GM19035 (cell line): ENCODE measurements around the gene UXS1.
"Not testable (repeated sequence)": the region's sequence is repeated elsewhere in the genome, so short reads cannot be mapped to it uniquely, and the experiment has no call there.

Experiments used
- ATAC-seq: cut with Tn5 transposase; IDR thresholded peaks from one replicate; pipeline ENCODE4 v1.9.1; 2021; ENCODE audit not compliant: unreplicated experiment

The UXS1 gene

GRCh38 chr2:106193977-106194778, at the start of gene UXS1:
Gene UXS1, minus strand, starts transcription at chr2:106194301. Its CDS starts 60 bp downstream, at chr2:106194241.
- ATAC-seq: peak; percentile 74

- not testable (repeated sequence) for ATAC-seq
Observed at GRCh38 chr2:106239491-106239890, 45.4 kb upstream of the UXS1 start.

- not testable (repeated sequence) for ATAC-seq
Observed at GRCh38 chr2:106235392-106235791, 41.3 kb upstream of the UXS1 start.

- ATAC-seq: no peak
Observed at GRCh38 chr2:106233350-106233706, 39.2 kb upstream of the UXS1 start.

- no peak for ATAC-seq
Observed at GRCh38 chr2:106232638-106233349, 38.7 kb upstream of the UXS1 start.

GRCh38 chr2:106223347-106223746, 29.2 kb upstream of the UXS1 start:
- ATAC-seq: no peak

- not testable (repeated sequence) for ATAC-seq
Observed at GRCh38 chr2:106222057-106222456, 28.0 kb upstream of the UXS1 start.

GRCh38 chr2:106219813-106220212, 25.7 kb upstream of the UXS1 start:
- ATAC-seq: no peak

- not testable (repeated sequence) for ATAC-seq
Observed at GRCh38 chr2:106219157-106219556, 25.1 kb upstream of the UXS1 start.

GRCh38 chr2:106208874-106209273, 14.8 kb upstream of the UXS1 start:
- ATAC-seq: no peak

GRCh38 chr2:106208399-106208798, 14.3 kb upstream of the UXS1 start:
- ATAC-seq: no peak

GRCh38 chr2:106207246-106207645, 13.1 kb upstream of the UXS1 start:
- no peak for ATAC-seq

GRCh38 chr2:106205488-106205887, 11.4 kb upstream of the UXS1 start:
- ATAC-seq: no peak

- ATAC-seq: not testable (repeated sequence)
Observed at GRCh38 chr2:106204551-106204950, 10.4 kb upstream of the UXS1 start.

GRCh38 chr2:106201661-106202060, 7.6 kb upstream of the UXS1 start:
- no peak for ATAC-seq

GRCh38 chr2:106197878-106198277, 3.8 kb upstream of the UXS1 start:
- ATAC-seq: no peak

- ATAC-seq: no peak
Observed at GRCh38 chr2:106195981-106196380, 1.9 kb upstream of the UXS1 start.

- no peak for ATAC-seq
Observed at GRCh38 chr2:106195456-106195855, 1.4 kb upstream of the UXS1 start.

GRCh38 chr2:106193690-106193976, 468 bp downstream of the UXS1 start:
- ATAC-seq: no peak

- peak; percentile 45 for ATAC-seq
Observed at GRCh38 chr2:106192752-106193689, 1.1 kb downstream of the UXS1 start.

GRCh38 chr2:106191511-106192016, 2.5 kb downstream of the UXS1 start:
- ATAC-seq: no peak
